RPMI8226 (cell line): Measurements from ENCODE around the gene RPP40.
"Not testable (repeated sequence)": the region's sequence is repeated elsewhere in the genome, so short reads cannot be mapped to it uniquely, and the experiment has no call there.

Experiments used
- DNase-seq: peaks from one replicate; pipeline ENCODE4 v3.0.0-alpha.2; 2015

Gene RPP40, protein sequence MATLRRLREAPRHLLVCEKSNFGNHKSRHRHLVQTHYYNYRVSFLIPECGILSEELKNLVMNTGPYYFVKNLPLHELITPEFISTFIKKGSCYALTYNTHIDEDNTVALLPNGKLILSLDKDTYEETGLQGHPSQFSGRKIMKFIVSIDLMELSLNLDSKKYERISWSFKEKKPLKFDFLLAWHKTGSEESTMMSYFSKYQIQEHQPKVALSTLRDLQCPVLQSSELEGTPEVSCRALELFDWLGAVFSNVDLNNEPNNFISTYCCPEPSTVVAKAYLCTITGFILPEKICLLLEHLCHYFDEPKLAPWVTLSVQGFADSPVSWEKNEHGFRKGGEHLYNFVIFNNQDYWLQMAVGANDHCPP

DNA sequence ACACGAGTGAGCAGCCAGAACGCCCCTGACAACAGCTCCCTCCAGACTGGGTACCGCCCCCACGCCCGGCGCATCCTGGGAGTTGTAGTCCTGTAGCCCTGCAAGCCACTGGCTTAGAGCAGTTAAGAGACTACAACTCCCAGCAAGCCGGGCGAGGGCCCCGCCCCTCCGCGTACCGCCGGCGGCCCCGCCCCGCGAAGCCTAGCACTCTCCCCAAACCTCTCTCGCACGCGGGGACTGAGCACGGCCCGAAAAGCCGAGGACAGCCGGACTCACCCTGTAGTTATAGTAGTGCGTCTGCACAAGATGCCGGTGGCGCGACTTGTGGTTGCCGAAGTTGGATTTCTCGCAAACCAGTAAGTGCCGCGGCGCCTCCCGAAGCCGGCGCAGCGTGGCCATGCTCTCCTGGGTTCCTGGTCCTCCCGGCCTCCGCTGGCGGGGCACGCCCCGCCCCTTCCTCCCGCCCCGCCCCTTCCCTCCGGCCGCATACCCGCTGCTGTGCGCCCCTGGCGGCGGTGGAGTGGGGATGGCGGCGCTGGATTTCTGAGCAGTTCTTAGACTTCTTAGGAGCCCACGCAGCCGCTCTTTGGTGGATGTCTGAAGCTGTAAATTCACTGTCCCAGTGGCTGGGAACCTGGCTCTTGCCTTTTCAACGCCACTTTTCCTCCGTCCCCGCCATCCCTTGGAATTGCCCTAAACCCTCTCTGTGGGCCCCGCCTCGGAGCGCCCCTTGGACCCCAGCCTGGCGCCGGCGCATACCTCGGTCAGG, at the start of gene RPP40:
TSS of gene RPP40 (minus strand) at position 434 of the 769 bp plus-strand sequence. CDS start at position 399, 35 bp downstream.
- DNase-seq: peak; percentile 99

DNA sequence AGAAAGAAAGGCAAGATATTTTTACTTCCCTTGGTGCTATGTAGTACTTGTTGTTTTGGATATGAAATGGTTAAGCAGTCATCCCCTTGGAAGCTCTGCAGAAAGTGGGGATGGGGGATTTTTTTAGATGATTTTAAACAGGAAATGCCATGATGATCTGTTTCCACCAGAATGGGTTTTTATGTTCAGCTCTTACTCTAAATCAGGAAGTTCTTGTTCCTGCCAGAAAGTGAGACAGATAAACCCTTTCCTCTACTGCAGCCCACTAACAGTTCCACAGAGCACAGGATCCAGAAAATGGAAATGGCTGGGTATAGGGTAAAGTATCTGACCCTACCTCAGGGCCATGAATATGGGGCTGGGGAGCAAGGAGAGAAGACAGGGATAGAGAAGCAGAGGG, 49.2 kb upstream of the RPP40 start:
- DNase-seq: no peak

DNA sequence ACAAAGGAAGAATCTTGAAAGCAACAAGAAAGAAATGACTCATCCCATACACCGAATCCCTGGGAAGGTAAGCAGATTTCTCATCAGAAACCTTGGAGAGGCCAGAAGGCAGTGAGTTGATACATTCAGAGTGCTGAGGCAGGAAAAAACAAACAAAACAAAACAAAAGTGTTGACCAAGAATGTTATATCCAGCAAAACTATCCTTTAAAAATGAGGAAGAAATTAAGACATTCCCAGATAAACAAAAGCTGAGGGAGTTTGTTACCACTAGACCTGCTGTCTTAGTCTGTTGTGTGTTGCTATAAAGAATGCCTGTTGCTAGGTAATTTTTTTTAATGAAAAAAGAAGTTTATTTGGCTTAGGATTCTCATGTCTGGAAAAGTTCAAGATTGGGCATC, 47.6 kb upstream of the RPP40 start:
- DNase-seq: no peak

DNA sequence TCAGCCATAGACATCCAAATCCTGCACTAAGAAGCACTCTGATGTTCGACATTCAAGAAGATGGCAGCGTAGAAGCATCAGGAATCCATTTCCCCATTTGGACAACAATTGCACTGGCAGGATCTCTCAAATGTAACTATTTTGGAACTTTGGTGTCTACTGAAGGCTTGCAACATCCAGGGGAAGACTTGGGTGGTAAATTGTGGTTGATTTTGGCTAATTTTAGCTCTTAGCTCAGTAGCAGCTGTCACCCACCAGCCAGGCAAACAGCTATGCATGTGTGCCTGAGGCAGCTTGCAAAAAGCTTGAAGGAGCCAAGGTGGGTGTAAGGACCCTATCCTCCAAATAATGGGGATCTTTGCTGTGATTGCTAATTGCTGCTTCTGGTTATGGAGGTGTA, 46.2 kb upstream of the RPP40 start:
- DNase-seq: no peak

DNA sequence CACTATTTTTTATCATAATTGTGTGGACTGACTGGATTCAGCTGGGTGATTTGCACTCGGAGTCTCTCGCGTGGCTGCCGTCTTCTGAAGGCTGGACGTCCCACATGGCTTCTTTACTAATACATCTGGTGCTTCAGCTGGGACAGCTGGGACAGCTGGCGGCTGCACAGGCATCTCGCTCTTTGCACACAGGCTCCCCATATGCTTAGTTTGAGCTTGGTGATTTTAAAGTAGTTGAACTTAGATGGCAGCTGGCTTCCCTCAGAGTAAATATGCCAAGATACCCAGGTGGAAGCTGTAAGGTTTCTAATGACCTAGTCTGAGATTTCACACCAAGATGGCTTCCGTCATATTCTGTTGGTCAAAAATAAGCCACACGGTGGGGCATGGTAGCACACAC, 42.6 kb upstream of the RPP40 start:
- no peak for DNase-seq

DNA sequence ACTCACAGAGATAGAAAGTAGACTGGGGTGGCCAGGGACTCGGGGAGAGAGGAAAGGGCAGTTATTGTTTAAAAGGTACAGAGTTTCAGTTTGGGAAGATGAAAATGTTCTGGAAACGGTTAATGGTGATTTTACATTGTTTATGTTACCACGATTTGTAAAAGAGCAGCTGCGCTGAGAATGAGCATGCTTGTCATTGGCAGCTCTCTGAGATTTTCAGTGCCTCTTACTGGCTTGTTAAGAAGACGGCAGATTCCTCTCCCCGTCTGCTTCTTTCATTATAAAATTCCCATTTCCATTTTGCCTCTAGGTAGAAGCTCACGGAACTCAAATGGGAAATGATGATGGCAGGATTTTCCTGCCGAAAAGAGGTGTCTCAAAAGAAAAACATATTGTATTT, 41.6 kb upstream of the RPP40 start:
- no peak for DNase-seq

DNA sequence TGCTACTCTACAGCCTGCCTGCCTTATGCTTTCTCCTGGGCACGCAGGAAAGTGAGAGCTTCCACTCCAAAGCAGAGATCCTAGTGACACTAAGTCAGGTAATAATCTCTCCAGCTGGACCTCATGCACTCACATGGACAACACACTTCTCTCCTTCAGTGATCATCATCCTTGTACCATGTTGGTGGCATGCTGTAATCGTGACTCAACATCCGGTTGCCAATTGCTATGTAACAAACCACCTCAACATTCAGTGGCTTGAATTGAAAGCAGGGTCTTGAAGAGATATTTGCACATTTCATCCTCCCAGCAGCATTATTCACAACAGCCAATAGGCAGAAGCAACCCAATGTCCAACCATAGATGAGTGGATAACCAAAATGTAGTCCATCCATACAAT, 41.0 kb upstream of the RPP40 start:
- no peak for DNase-seq

DNA sequence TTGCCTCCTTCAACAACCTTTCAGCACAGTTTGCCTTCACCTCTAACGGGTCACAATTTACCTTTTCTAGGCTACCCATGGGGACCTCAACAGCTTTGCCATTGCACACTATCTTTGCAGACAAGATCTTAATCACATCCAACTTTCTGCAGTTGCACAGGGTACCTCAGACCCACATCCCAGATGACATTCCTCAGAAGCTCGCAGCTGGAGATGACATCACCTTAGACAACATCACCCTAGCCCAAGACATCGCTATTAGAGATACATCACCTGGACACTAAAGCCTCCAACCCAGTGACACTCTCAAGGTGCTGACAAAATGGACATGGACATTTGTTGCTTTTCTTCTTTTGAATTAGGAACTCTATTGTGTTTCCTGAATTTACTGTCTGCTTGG, 38.6 kb upstream of the RPP40 start:
- DNase-seq: no peak

DNA sequence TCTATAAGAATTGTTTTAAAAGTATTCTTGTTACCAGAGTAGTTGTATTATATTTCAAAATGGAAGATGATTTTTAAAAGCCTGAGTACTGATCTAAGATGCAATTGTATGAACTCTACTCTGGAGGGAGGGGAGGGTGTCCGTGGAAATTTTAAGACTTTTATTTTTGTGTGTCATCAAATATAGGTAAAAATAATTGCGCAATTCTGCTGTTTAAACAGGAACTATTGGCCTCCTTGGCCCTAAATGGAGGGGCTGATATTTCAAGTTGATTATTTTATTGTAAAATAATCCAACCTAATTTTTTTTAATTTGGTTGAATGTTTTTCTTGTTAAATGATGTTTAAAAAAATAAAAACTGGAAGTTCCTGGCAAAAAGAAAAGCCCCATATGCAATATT, 38.1 kb upstream of the RPP40 start:
- DNase-seq: no peak

DNA sequence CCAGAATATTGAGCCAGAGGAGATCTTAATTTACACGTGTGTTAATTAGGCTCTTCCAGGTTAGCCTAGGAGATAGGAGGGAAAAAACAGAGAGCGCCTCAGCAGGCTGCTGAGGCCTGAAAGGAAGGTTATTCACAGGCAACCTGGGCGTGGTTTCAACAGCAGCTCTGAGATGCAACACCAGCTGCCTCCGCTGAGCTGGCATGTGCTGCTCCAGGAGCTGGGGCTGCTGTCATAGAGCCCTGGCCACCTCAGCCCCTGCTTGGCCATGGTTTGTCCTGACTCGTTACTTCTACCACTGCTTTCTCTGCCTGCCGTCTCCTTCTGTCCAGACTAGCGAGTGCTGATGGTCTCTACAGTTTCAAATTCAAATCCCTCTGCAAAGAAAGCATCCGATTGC, 32.4 kb upstream of the RPP40 start:
- peak; percentile 69 for DNase-seq

DNA sequence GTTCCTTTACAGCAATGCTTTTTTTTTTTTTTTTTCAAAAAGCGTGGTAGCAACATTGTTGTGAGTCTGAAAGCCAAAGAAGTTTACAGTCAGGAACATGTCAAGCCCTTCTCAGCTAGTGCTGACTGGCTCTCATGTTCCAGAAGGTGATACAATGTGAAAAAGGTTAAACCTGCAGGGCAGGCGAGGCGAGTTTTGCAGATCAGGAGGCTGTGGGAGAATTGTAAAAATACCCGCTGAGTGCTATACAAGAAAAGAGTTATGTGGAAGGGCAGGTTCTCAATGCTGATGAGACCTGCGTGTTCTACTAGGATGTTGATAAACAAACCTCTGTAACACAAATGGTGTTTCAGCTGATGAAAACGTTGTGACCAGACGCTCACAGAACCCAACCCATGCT, 30.9 kb upstream of the RPP40 start:
- no peak for DNase-seq

DNA sequence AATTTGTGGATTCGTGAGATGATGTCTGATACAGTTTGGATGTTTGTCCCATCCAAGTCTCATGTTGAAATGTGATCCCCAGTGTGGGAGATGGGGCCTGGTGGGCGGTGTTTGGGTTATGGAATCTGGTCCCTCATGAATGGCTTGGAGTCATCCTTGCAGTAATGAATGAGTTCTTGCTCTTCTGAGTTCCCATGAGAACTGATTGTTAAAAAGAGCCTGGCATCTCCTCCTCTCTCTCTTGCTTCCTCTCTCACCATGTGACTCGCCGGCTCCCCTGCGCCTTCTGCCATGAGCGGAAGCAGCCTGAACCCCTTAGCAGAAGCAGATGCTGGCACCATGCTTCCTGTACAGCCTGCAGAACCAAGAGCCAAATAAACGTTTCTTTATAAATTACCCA, 30.5 kb upstream of the RPP40 start:
- DNase-seq: no peak

DNA sequence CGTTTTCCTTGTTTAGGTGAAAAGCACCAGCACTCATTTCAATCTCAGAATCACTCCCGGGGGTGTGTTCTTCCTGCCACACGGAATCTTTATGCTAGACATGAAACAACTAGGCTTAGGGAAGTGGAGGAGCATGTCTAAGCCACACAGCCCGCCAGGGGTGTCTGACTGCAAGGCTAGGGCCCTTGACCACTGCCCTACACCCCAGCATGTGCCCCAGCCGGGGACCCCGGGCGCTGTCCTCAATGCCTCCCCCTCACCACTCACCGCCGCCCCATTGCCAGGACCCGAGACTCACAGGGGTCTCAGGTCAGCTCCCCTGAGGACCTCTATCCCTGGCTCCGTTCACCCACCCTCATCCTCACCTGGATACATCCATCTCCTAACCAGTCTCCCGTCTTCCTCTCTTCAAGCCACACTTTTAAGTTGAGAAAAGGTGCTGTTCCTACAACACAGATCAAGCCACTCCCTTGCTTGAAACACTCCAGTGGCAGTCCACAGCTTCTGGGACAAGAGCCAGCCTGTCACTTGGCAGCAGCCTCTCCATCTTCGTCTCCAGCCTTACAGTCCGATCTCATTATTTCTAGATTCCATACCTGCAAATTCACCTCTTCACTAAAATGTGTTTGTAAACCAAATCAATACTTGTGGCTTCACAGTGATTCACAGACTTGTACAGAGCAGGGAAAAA, 29.5 kb upstream of the RPP40 start:
- not testable (repeated sequence) for DNase-seq

DNA sequence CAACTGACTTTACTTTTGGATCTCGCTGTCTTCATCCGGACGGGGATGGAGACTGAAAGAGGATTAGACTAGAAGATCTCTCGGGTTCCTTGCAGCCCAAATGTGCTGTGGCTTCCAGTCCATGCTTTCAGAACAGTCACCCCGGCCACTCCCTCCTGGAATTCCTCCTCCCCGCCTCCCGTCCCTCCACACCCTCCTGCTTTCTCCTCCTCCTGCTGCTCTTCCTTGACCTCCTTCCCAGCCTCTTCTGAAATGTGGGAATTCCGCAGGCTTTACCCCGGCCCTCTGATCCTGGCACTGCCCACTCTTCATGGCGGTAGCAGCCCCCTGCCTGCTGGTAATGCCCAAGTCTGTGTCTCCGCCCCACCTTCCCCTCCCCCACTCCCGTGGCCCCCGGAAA, 28.9 kb upstream of the RPP40 start:
- not testable (repeated sequence) for DNase-seq

DNA sequence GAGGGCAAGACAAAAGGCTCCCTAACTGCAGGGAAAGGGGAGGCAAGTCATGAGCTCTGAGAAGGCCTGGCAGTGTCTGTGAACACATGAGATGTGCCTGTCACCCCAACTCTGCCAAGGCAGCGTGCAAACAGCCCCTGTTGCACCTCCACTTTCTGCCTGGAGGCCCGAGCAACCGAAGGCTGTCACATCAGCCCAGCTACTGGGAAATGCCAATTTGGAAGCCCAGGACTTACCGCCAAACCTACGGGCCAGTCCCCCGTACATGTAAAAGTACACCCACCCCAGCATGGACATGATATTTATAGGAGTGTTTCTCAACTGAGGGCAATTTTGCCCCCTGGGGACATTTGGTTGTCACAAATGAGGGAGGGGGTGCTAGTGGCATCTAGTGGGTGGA, 27.3 kb upstream of the RPP40 start:
- no peak for DNase-seq

DNA sequence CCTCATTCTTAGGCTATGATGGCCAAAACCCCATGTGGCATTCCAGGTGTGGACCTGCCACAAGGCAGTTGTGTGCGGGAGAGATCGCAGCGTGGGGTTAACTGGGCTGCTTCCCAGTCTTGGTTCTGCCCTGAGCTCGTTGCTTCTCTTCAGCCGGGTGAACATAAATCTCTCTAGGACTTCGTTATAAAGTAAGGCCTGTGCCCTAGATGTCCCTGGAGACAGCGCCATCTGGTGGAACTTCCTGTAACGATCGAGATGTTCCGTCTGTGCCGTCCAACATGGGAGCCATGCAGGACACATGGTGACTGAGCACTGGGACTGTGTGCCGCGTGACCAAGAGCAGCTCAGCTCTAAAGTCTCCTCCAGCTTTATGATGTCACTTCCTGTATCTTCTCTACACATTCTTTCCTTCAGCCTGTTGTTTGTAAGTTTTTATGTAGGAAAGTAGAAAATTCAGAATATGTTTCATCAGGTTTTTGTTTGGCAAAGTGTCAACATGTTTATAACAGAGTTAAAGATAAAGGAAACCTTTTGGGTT, 26.8 kb upstream of the RPP40 start:
- peak; percentile 95 for DNase-seq

DNA sequence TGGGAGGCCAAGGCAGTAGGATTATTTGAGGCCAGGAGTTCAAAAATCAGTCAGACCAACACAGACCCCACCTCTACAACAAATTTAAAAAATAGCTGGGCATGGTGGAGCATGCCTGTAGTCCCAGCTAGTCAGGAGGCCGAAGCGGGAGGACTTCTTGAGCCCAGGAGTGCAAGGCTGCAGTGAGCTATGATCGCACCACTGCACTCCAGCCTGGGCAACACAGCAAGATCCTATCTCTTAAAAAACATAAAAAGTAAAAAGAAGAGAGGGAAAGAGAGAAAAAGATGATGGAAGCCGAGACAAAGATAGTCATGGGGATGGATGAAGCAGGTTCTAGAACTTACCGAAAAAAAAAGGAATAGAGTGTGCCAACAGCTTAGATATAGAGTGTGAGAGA, 25.8 kb upstream of the RPP40 start:
- no peak for DNase-seq

DNA sequence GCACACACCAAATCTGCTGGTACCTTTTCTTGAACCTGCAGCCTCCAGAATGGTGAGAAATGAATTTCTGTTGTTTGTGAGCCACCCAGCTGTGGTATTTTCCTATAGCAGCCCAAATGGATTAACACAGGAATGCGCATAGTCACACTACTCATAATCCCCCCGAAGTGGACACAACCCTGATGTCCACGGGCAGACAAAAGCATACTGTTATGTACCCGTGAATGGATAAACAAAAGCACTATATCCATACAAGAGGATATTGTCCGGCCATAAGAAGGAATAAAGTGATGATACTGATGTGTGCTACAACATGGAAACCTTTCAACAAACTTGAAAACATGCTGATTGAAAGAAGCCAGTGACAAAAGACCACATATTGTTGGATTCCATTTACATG, 25.1 kb upstream of the RPP40 start:
- DNase-seq: no peak

DNA sequence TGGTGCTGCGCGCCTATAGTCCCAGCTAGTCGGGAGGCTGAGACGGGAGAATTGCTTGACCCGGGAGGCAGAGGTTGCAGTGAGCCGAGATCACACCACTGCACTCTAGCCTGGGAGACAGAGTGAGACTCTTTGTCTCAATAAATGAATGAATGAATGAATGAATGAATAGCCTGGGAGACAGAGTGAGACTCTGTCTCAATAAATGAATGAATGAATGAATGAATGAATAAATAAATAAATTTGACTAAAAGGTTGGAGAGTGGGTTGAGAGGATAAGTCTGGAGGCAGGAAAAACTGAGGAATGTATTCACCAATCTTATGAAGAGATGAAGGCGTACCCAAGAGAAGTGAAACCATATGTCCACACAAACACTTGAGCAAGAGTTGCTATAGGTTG, 24.5 kb upstream of the RPP40 start:
- DNase-seq: no peak

DNA sequence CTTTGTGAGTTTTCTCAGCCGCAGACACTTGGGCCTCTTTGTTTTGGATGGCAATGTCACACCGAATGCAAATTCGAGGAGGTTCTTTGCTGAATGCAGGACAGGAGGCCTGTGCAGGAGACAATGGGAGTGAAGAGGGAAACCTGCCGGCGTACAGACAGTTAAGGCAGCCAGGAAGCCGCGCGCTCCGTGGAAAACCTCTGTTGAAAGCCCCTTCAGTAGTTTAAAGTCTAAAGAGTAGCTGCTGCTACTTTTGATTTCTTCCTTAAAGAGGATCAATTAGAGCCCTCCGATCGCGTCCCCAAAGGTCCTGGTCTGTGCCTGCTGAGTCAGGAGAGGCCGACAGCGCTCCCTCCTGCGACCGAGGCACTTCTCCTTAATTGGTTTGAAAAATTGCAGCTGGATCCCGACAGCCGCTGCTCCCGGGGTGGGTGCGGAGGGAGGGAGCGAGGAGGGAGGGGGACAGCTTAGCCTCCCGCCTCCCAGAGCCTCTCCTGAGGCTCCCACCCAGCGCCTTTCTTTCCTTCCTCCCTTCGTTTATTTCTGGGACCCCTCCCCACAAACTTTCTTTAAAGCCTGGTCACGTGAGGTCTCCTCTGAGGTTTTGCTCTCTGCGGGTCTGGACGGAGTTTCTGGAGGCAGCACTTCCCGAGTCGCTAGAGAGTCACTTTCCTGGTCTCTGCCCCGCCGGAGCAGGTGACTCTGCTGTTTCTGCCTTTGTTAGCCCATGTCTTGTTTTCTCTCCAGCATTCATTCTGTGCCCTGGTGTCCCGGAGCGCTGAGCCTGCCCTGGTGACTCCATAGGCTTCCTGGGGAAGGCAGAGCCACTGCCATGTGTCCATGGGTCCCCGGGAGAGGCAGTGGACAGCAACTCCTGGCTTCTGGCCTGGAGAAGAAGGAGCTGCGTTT, 22.3 kb upstream of the RPP40 start:
- no peak for DNase-seq

DNA sequence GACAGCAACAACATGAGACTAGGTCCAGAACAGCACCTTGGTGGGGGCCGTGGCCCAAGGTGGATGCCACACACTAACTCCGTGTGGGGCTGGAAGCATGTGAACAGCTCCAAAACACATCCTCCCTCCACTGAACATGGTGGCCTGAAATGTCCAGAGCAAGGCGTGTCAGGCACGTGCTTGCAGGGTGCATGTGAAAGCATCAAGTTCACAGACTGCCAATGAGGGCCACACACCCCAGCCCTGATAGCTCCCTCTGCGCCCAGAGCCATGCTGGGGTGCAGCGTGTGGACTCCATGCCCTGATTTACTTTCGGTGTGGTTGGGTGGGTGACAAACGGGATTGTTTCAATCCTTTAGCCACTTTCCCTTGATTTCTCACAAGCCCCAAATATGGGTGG, 20.1 kb upstream of the RPP40 start:
- no peak for DNase-seq

DNA sequence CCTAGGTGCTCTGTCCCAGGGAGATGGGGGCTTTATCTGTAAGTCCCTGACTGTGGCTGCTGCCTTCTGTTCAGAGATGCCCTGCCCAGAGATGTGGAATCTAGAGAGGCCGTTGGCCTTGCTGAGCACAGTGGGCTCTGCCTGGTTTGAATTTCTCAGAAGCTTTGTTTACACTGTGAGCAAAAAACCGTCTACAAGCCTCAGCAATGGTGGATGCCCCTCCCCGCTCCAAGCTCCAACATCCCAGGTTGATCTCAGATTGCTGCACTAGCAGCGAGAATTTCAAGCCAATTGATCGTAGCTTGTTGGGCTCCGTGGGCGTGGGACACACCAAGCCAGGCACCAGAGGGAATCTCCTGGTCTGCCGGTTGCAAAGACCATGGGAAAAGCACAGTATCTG, 16.3 kb upstream of the RPP40 start:
- no peak for DNase-seq
